Kidney (tissue), 14 donors: ENCODE results near the gene CNIH2. TPM values are rescaled to one million over a fixed set of nuclear protein-coding genes. Genes with fewer than 3 reads are reported as not detected.
A peak's percentile ranks its signal among the peaks of the same experiment; 100 is the strongest.

ENCODE experiments used
- DNase-seq, 5 donors: peaks; one replicate each; pipeline ENCODE4 v3.0.0-alpha.2; 2013 to 2020
- FAIRE-seq: peaks from 2 replicates; lab custom pipeline; 2012; peaks lifted over from hg19 to GRCh38; lab: Jason Lieb, UNC
- H3K27ac ChIP-seq, 2 donors: one replicate each; pipeline ENCODE4 v1.7.0; 2013; ENCODE audit warnings: low read depth in 2 of 2, low read length in 2 of 2, inconsistent platforms in 1 of 2
- H3K27me3 ChIP-seq: one replicate; pipeline ENCODE4 v1.7.1; 2013; ENCODE audit warnings: low read length, inconsistent platforms; ENCODE audit not compliant: control insufficient read depth, insufficient read depth
- H3K36me3 ChIP-seq, 3 donors: one replicate each; pipeline versions ENCODE4 v1.7.0 to v1.7.1; 2013; ENCODE audit warnings: low read length in 3 of 3, control low read depth in 1 of 3, inconsistent platforms in 1 of 3; ENCODE audit not compliant: insufficient read depth in 3 of 3, control insufficient read depth in 2 of 3
- H3K4me1 ChIP-seq, 3 donors: one replicate each; pipeline versions ENCODE4 v1.7.0 to v1.7.1; 2013; ENCODE audit warnings: low read length in 3 of 3, inconsistent platforms in 1 of 3, low read depth in 1 of 3; ENCODE audit not compliant: control insufficient read depth in 2 of 3, insufficient read depth in 2 of 3
- H3K4me3 ChIP-seq, 3 donors: one replicate each; pipeline versions ENCODE4 v1.7.0 to v1.8.1; 2013; ENCODE audit warnings: low read length in 3 of 3, control low read depth in 1 of 3, inconsistent platforms in 1 of 3
- H3K9ac ChIP-seq, 3 donors: one replicate each; pipeline versions ENCODE4 v1.7.0 to v1.7.1; 2013; ENCODE audit warnings: low read length in 3 of 3, control low read depth in 1 of 3, inconsistent platforms in 1 of 3
- H3K9me3 ChIP-seq, 3 donors: one replicate each; pipeline versions ENCODE4 v1.7.0 to v1.7.1; 2013; ENCODE audit warnings: low read length in 3 of 3, control low read depth in 1 of 3, inconsistent platforms in 1 of 3; ENCODE audit not compliant: control insufficient read depth in 2 of 3, insufficient read depth in 1 of 3
- intact Hi-C: fragments of 100-400 bp; cut with DNase I; formaldehyde crosslinking; loops from one replicate; pipeline ENCODE4 v1.11.1; 2022
- polyA plus RNA-seq: library from polyadenylated mRNA; stranded (reverse); fragments of 350-450 nt; fragmentation: Illumina TruSeq; extraction: RNeasy Lipid Tissue Mini Kit (QIAGEN cat#74804); gene quantifications from one replicate; pipeline ENCODE4 v1.2.3, GENCODE V29; 2014; ENCODE audit warnings: low read depth, low replicate concordance; ENCODE audit not compliant: insufficient read depth
- total RNA-seq: library from RNA; stranded (reverse); fragmentation: NEBNext Ultra II Directional; extraction: Animal tissue kit (Norgen Biotek cat#: 25700); gene quantifications from one replicate; pipeline ENCODE4 v1.2.1, GENCODE V29; 2021
- TF ChIP-seq, protein P1 (sequence below): IDR thresholded peaks from 3 replicates; pipeline ENCODE4 v1.5.1; 2012; ENCODE audit warnings: mild to moderate bottlenecking, moderate library complexity, borderline replicate concordance; ENCODE audit not compliant: insufficient read depth; ENCODE audit errors: extremely low read depth
- donor health status: control.
- donor health status: control.
- donor health status: control.
- donor health status: control.
- donor health status: control.
- donor health status: DM: yes; HTN: yes; CAD: no.
- donor health status: Normal renal cell carcinoma (clear cell type).

Gene CNIH2
- total and polyA plus RNA-seq, 2 donors from 2014 or later: 0.63 TPM; not detected in 1

GRCh38 chr11:66268244-66268951 is 9.6 kb upstream of the CNIH2 start, which contains the start of gene RAB1B:
RAB1B (plus strand) TSS chr11:66268639; CDS start chr11:66268680, 41 bp downstream.
- Histone ChIP-seq H3K27me3 (no peaks in the 10 kb centered on the region), H3K36me3 (peaks cover 9 to 17% (median 17%) of the 10 kb centered on the region in 3 donors), H3K4me3 (peak within 1 kb of the TSS; percentile 75 to 92 (median 85)), H3K27ac (peak within 1 kb of the TSS; percentile 98 to 99), H3K9me3 (no peaks in the 10 kb centered on the region), H3K9ac (peak within 1 kb of the TSS; percentile 52 to 97 (median 95)), H3K4me1 (peaks cover 0 to 13% (median 6%) of the 10 kb centered on the region in 3 donors)
- intact Hi-C loops: no loop called here
- TF ChIP-seq, protein P1, sequence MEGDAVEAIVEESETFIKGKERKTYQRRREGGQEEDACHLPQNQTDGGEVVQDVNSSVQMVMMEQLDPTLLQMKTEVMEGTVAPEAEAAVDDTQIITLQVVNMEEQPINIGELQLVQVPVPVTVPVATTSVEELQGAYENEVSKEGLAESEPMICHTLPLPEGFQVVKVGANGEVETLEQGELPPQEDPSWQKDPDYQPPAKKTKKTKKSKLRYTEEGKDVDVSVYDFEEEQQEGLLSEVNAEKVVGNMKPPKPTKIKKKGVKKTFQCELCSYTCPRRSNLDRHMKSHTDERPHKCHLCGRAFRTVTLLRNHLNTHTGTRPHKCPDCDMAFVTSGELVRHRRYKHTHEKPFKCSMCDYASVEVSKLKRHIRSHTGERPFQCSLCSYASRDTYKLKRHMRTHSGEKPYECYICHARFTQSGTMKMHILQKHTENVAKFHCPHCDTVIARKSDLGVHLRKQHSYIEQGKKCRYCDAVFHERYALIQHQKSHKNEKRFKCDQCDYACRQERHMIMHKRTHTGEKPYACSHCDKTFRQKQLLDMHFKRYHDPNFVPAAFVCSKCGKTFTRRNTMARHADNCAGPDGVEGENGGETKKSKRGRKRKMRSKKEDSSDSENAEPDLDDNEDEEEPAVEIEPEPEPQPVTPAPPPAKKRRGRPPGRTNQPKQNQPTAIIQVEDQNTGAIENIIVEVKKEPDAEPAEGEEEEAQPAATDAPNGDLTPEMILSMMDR: no peak
- FAIRE-seq (peak; percentile 54), DNase-seq (peak; percentile 100)

DNA sequence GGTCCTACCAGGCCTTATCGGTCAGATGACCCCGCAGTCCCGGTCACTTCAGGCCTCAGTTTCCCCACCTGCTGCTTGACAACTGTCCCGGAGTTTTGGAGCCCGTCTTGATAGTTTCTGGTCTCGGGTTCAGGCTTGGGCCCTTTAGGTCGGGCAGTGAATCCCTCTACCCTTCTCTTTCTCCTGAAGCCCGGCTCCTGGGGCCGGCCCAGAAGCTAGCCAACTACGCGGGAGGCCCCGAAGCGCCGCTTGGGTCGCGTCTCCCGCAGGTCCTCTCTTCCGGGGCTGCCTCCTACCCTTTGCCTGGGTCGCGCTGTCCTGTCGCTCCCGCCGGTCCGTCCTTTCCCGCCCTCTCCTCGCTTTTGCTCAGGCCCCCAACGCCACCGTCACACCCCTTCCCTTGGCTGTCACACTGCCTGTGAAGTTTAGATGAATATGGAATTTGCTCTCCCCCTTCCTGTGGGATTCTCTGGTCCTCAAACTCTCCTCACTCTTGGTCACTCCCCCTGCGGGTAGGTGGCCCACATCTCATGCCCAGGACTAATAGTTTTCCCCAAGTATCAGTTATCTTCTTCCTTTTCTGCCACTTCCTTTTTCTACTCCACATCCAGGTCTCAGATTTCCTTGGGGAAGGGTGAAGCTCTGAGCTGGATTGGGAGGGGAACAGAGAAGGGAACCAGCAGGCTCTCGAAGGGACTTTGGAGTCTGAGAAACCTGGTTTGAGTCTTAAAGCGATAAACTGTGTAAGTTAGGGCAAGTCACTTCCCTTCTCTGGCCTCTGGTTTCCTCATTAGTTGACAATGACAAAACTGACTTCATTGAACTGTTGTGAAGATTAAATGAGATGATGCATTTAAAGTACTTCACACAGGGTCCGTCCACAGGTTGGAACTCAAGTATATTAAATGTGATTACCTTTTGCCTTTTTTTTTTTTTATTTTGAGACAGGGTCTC is 8.7 kb upstream of the CNIH2 start:
- Histone ChIP-seq H3K4me1 (peaks cover 0 to 13% (median 6%) of the 10 kb centered on the region in 3 donors), H3K9ac (peak overlapping the region; percentile 52 to 97 (median 95)), H3K27me3 (no peaks in the 10 kb centered on the region), H3K27ac (peak overlapping the region; percentile 96 to 99), H3K36me3 (peaks cover 16 to 25% (median 22%) of the 10 kb centered on the region in 3 donors), H3K4me3 (peak overlapping the region; percentile 75 to 92 (median 85)), H3K9me3 (no peaks in the 10 kb centered on the region)
- TF ChIP-seq, protein P1: no peak
- no peak for FAIRE-seq
- intact Hi-C loops: no loop called here
- DNase-seq: peak in 4 of 5 donors; percentile 31 to 83 (median 58)

GRCh38 chr11:66271816-66272215 is 6.2 kb upstream of the CNIH2 start:
- no peak for FAIRE-seq
- no peak overlapping the region for H3K27ac ChIP-seq
- no peak for DNase-seq
- H3K4me3 ChIP-seq: no peak overlapping the region
- TF ChIP-seq, protein P1: no peak
- H3K9me3 ChIP-seq: no peaks in the 10 kb centered on the region
- H3K36me3 ChIP-seq: peaks cover 15 to 31% (median 24%) of the 10 kb centered on the region in 3 donors
- intact Hi-C loops: loop anchor here (10.0 kb wide), 1 partner anchor 47 kb away; no protein-coding TSS in a partner anchor
- peaks cover 0 to 8% (median 6%) of the 10 kb centered on the region in 3 donors for H3K4me1 ChIP-seq
- no peak overlapping the region for H3K9ac ChIP-seq
- H3K27me3 ChIP-seq: no peaks in the 10 kb centered on the region
